H1 (cell line): ENCODE data around the gene SRRM3. TPM values are rescaled to one million over a fixed set of nuclear protein-coding genes. Genes with fewer than 3 reads are reported as not detected.

ENCODE experiments used
- polyA plus RNA-seq, 7 experiments: library from polyadenylated mRNA; depleted of rRNA in 3 of 7; stranded (reverse) in 5 of 7; unstranded in 2 of 7; fragments of >200 nt in 5 of 7; fragments of 200-250 nt in 2 of 7; gene quantifications; 1 replicate in 5 of 7; 2 replicates in 1 of 7; 4 replicates in 1 of 7; pipeline versions ENCODE4 v1.2.1 to v1.2.3, GENCODE V29; 2011 to 2013; ENCODE audit warnings: missing spikeins in 2 of 7, mixed read lengths in 2 of 7
- total RNA-seq: library from RNA; stranded (reverse); fragmentation: NEBNext Ultra II Directional; extraction: Animal tissue kit (Norgen Biotek cat#: 25700); gene quantifications from 2 replicates; pipeline ENCODE4 v1.2.1, GENCODE V29; 2021
- TF ChIP-seq, protein P1 (sequence below): fragments of 300-600 bp; sonication (generic); IDR thresholded peaks from 2 replicates; pipeline ENCODE4 v1.7.1; 2012; ENCODE audit warnings: low read length, moderate library complexity, mild to moderate bottlenecking, inconsistent platforms; ENCODE audit not compliant: insufficient replicate concordance

Gene SRRM3
- total and polyA plus RNA-seq, 2 of the 8 experiments (the other 6 are each of a cell fraction or from before 2014, with no cell fraction given) = 10.4 to 17.4 TPM

DNA sequence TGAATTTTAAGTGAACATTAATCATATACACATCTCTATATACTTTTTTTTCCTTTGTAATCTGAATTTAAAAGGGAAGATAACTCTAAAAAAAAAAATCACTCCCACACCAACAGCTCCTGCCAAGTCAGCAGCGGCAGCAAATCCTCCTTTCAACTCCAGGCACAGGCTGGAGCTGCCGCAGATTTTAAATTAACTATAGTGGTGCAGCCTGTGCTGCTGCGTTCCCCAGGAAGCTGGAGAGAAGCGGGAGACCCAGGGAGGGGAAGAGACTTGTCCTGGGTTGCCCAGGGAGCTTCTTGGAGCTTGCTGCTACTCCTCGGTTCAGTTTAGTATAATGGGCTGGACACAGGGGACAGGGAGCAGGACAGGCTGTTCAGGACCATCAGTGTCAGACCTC, 68.2 kb downstream of the SRRM3 start (continued):
- TF ChIP-seq, protein P1, sequence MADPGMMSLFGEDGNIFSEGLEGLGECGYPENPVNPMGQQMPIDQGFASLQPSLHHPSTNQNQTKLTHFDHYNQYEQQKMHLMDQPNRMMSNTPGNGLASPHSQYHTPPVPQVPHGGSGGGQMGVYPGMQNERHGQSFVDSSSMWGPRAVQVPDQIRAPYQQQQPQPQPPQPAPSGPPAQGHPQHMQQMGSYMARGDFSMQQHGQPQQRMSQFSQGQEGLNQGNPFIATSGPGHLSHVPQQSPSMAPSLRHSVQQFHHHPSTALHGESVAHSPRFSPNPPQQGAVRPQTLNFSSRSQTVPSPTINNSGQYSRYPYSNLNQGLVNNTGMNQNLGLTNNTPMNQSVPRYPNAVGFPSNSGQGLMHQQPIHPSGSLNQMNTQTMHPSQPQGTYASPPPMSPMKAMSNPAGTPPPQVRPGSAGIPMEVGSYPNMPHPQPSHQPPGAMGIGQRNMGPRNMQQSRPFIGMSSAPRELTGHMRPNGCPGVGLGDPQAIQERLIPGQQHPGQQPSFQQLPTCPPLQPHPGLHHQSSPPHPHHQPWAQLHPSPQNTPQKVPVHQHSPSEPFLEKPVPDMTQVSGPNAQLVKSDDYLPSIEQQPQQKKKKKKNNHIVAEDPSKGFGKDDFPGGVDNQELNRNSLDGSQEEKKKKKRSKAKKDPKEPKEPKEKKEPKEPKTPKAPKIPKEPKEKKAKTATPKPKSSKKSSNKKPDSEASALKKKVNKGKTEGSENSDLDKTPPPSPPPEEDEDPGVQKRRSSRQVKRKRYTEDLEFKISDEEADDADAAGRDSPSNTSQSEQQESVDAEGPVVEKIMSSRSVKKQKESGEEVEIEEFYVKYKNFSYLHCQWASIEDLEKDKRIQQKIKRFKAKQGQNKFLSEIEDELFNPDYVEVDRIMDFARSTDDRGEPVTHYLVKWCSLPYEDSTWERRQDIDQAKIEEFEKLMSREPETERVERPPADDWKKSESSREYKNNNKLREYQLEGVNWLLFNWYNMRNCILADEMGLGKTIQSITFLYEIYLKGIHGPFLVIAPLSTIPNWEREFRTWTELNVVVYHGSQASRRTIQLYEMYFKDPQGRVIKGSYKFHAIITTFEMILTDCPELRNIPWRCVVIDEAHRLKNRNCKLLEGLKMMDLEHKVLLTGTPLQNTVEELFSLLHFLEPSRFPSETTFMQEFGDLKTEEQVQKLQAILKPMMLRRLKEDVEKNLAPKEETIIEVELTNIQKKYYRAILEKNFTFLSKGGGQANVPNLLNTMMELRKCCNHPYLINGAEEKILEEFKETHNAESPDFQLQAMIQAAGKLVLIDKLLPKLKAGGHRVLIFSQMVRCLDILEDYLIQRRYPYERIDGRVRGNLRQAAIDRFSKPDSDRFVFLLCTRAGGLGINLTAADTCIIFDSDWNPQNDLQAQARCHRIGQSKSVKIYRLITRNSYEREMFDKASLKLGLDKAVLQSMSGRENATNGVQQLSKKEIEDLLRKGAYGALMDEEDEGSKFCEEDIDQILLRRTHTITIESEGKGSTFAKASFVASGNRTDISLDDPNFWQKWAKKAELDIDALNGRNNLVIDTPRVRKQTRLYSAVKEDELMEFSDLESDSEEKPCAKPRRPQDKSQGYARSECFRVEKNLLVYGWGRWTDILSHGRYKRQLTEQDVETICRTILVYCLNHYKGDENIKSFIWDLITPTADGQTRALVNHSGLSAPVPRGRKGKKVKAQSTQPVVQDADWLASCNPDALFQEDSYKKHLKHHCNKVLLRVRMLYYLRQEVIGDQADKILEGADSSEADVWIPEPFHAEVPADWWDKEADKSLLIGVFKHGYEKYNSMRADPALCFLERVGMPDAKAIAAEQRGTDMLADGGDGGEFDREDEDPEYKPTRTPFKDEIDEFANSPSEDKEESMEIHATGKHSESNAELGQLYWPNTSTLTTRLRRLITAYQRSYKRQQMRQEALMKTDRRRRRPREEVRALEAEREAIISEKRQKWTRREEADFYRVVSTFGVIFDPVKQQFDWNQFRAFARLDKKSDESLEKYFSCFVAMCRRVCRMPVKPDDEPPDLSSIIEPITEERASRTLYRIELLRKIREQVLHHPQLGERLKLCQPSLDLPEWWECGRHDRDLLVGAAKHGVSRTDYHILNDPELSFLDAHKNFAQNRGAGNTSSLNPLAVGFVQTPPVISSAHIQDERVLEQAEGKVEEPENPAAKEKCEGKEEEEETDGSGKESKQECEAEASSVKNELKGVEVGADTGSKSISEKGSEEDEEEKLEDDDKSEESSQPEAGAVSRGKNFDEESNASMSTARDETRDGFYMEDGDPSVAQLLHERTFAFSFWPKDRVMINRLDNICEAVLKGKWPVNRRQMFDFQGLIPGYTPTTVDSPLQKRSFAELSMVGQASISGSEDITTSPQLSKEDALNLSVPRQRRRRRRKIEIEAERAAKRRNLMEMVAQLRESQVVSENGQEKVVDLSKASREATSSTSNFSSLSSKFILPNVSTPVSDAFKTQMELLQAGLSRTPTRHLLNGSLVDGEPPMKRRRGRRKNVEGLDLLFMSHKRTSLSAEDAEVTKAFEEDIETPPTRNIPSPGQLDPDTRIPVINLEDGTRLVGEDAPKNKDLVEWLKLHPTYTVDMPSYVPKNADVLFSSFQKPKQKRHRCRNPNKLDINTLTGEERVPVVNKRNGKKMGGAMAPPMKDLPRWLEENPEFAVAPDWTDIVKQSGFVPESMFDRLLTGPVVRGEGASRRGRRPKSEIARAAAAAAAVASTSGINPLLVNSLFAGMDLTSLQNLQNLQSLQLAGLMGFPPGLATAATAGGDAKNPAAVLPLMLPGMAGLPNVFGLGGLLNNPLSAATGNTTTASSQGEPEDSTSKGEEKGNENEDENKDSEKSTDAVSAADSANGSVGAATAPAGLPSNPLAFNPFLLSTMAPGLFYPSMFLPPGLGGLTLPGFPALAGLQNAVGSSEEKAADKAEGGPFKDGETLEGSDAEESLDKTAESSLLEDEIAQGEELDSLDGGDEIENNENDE = no peak
